Measurements from ENCODE around the gene EDAR.

EDAR gene

GRCh38 chr2:108942231-108942825, 46.7 kb downstream of the EDAR start:
- Histone ChIP-seq H3K4me3 (no peak overlapping the region), H3K27ac (no peak overlapping the region)
- no peak for DNase-seq (ENCODE audit: low spot score)
- TF ChIP-seq, protein P1, sequence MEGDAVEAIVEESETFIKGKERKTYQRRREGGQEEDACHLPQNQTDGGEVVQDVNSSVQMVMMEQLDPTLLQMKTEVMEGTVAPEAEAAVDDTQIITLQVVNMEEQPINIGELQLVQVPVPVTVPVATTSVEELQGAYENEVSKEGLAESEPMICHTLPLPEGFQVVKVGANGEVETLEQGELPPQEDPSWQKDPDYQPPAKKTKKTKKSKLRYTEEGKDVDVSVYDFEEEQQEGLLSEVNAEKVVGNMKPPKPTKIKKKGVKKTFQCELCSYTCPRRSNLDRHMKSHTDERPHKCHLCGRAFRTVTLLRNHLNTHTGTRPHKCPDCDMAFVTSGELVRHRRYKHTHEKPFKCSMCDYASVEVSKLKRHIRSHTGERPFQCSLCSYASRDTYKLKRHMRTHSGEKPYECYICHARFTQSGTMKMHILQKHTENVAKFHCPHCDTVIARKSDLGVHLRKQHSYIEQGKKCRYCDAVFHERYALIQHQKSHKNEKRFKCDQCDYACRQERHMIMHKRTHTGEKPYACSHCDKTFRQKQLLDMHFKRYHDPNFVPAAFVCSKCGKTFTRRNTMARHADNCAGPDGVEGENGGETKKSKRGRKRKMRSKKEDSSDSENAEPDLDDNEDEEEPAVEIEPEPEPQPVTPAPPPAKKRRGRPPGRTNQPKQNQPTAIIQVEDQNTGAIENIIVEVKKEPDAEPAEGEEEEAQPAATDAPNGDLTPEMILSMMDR (IDR thresholded peaks at IDR 0.05), result no peak

GRCh38 chr2:108941767-108942166, 47.3 kb downstream of the EDAR start:
- TF ChIP-seq, protein P1 (IDR thresholded peaks at IDR 0.05), result no peak
- Histone ChIP-seq H3K27ac (no peak overlapping the region), H3K4me3 (no peak overlapping the region)
- no peak for DNase-seq (ENCODE audit: low spot score)

DNA sequence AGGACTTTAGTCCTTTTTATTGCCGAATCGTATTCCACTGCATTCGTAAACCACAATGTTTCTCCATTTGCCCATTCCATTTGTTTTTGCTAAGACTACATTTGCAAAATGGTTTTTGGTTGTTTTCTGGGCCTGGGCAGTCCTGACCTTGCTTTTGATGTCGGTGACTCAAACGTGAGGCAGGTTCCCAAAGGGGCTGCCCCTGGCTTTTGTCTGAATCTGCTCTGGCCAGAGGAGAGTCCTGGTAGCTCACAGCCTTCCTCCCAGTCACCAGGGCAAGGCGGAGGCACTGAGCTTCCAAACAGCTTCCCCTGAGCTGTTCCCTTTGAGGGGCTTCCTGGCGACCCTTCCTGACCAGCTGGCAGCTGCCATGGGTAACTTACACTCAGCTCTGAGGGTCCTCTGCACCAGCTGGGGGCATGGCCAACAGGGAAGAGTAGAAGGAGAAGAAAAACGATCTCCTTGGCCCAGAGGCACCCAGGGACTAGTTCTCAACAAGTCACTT, 47.8 kb downstream of the EDAR start:
- Histone ChIP-seq H3K4me3 (no peak overlapping the region), H3K27ac (no peak overlapping the region)
- DNase-seq (ENCODE audit: low spot score), result no peak
- TF ChIP-seq, protein P1 (IDR thresholded peaks at IDR 0.05), result no peak

DNA sequence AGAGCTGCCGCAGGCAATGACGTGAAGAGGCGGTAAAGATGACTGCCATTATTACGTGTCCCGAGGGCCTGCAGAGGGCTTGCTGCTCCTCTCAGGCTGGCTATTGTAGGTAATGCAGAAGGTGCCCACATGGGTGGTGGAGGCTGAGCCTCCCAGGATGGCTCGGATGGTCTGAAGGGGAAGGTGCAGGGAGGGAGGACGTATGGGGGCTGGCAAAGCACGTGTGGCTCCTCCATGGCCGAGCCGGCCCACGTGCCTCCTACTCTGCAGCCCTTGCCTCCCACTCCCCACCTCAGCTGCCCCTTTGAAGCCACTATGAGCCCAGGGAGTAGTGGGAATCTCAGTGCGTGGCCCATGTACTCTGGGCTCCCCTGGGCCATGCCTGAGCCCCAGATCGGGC, 48.9 kb downstream of the EDAR start:
- TF ChIP-seq, protein P1 (IDR thresholded peaks at IDR 0.05), result no peak
- H3K4me3 ChIP-seq, result no peak overlapping the region
- no peak for DNase-seq (ENCODE audit: low spot score)
- H3K27ac ChIP-seq, result no peak overlapping the region

GRCh38 chr2:108938077-108938710, 50.8 kb downstream of the EDAR start:
- H3K4me3 ChIP-seq, result no peak overlapping the region
- DNase-seq (ENCODE audit: low spot score), result no peak
- no peak overlapping the region for H3K27ac ChIP-seq
- TF ChIP-seq, protein P1 (IDR thresholded peaks at IDR 0.05), result no peak

GRCh38 chr2:108937367-108938017, 51.5 kb downstream of the EDAR start:
- Histone ChIP-seq H3K4me3 (no peak overlapping the region), H3K27ac (no peak overlapping the region)
- no peak for DNase-seq (ENCODE audit: low spot score)
- TF ChIP-seq, protein P1 (IDR thresholded peaks at IDR 0.05), result no peak
